ENCODE data around the gene RPL5. TPM values are rescaled to one million over a fixed set of nuclear protein-coding genes. Genes with fewer than 3 reads are reported as not detected.
A peak's percentile ranks its signal among the peaks of the same experiment; 100 is the strongest.

RPL5 gene
- total RNA-seq, 2 experiments from 2014 or later: 1,530 to 1,539 TPM

GRCh38 chr1:92855236-92855635, 23.4 kb downstream of the RPL5 start:
- peaks cover 19% of the 10 kb centered on the region for H3K4me1 Mint-ChIP-seq (ENCODE audit: low read depth)
- peaks cover 3% of the 10 kb centered on the region for H3K9me3 Mint-ChIP-seq
- POLR2A ChIA-PET: interaction anchor here (0.7 kb wide), 1 partner anchor 106 kb away, joined by 3 read pairs; the partner anchor contains the start of gene DIPK1A
- peaks cover 10% of the 10 kb centered on the region for H3K36me3 Mint-ChIP-seq
- no peaks in the 10 kb centered on the region for H3K27me3 Mint-ChIP-seq
- CTCF ChIA-PET: interaction anchor here (0.8 to 7.6 kb wide), 5 partner anchors 24 to 207 kb away, joined by 3 to 205 read pairs (median 4); no protein-coding TSS in a partner anchor
- DNase-seq: no peak
- no peak overlapping the region for H3K27ac Mint-ChIP-seq
- H3K4me3 Mint-ChIP-seq: no peak overlapping the region
- intact Hi-C loops (cut with micrococcal nuclease): no loop called here

- Mint-ChIP-seq H3K36me3 (peaks cover 10% of the 10 kb centered on the region), H3K27me3 (no peaks in the 10 kb centered on the region), H3K4me1 (ENCODE audit: low read depth) (peaks cover 19% of the 10 kb centered on the region), H3K4me3 (no peak overlapping the region), H3K9me3 (peaks cover 3% of the 10 kb centered on the region), H3K27ac (no peak overlapping the region)
- POLR2A ChIA-PET: interaction anchor here (0.6 to 1.0 kb wide), 2 partner anchors 103 to 136 kb away, joined by 3 read pairs; partner anchors contain the start of gene DIPK1A
- intact Hi-C loops (cut with micrococcal nuclease): no loop called here
- CTCF ChIA-PET: interaction anchor here (0.5 to 7.6 kb wide), 23 partner anchors 8 to 1039 kb away, joined by 3 to 205 read pairs (median 7); partner anchors contain the start of genes DIPK1A and RPL5
- DNase-seq: no peak
These were observed 26.0 kb downstream of the RPL5 start for GRCh38 chr1:92857817-92858216.

GRCh38 chr1:92858564-92859399, 26.9 kb downstream of the RPL5 start:
- H3K27ac Mint-ChIP-seq: peak overlapping the region; percentile 0
- POLR2A ChIA-PET: interaction anchor here (0.6 to 1.0 kb wide), 2 partner anchors 102 to 135 kb away, joined by 3 read pairs; partner anchors contain the start of gene DIPK1A

DNA sequence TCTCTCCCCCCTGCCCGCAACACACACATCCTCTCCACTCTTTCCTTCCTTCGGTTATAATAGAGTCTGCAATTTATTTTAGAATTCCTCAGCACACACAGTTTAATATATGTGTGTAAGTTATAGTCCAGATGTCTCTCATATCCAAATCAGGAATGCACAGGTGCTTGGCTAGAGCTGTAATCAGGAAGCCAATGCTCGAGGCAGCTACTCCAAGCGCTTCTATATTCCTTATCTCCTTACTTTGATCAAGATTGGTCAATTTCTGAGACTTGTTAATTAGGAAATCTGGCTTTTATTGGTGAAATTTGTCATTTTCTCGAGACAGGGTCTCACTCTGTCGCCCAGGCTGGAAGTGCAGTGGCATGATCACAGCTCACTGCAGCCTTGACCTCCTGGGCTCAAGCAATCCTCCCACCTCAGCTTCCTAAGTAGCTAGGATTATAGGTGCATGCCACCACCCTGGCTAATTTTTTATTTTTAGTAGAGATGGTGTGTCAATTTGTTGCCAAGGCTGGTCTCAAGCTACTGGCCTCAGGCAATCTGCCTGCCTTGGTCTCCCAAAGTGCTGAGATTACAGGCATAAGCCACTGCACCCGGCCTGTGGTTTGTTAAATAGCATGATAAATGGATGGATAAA, 27.7 kb downstream of the RPL5 start:
- H3K27me3 Mint-ChIP-seq: no peaks in the 10 kb centered on the region
- no peak for DNase-seq
- H3K36me3 Mint-ChIP-seq: peaks cover 9% of the 10 kb centered on the region
- ChIA-PET POLR2A (no interaction called here), CTCF (interaction anchor here (0.6 to 7.6 kb wide), 37 partner anchors 10 to 778 kb away, joined by 3 to 205 read pairs (median 6); partner anchors contain the start of genes DIPK1A and RPL5)
- intact Hi-C loops (cut with micrococcal nuclease): loop anchor here (1.0 kb wide), 4 partner anchors 18 to 203 kb away; no protein-coding TSS in a partner anchor
- peak overlapping the region; percentile 0 for H3K27ac Mint-ChIP-seq
- peaks cover 16% of the 10 kb centered on the region for H3K4me1 Mint-ChIP-seq (ENCODE audit: low read depth)
- peak overlapping the region; percentile 7 for H3K4me3 Mint-ChIP-seq
- peaks cover 3% of the 10 kb centered on the region for H3K9me3 Mint-ChIP-seq

More at GRCh38 chr1:92858564-92859399, 26.9 kb downstream of the RPL5 start:
- Mint-ChIP-seq H3K36me3 (peaks cover 10% of the 10 kb centered on the region), H3K4me1 (ENCODE audit: low read depth) (peaks cover 19% of the 10 kb centered on the region), H3K27me3 (no peaks in the 10 kb centered on the region), H3K4me3 (peak overlapping the region; percentile 7), H3K9me3 (peaks cover 3% of the 10 kb centered on the region)
- CTCF ChIA-PET: interaction anchor here (0.5 to 7.6 kb wide), 45 partner anchors 9 to 1038 kb away, joined by 3 to 205 read pairs (median 6); partner anchors contain the start of genes DIPK1A and RPL5
- intact Hi-C loops (cut with micrococcal nuclease): loop anchor here (1.0 kb wide), 4 partner anchors 19 to 204 kb away; no protein-coding TSS in a partner anchor
- DNase-seq: peak; percentile 39

DNA sequence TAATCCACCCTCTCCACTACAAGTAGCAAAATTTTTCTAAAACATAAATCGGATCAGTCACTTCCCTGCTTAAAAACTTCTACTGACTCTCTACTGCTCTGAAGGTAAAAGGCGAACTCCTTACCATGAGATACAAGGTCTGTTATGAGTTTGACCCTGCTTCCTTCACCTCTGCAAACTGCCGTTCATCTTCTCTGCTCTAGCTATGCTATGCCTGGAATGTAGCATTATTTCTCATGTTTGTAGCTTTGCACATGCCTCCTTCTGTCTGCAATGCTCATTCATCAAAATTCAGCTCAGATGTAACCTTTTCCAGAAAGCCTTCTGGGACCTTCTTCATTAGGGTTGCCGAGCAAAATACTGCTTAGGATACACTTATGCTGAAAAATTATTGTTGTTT, 30.8 kb downstream of the RPL5 start:
- ChIA-PET CTCF (interaction anchor here (1.0 to 1.9 kb wide), 7 partner anchors 95 to 200 kb away, joined by 3 to 12 read pairs (median 4); no protein-coding TSS in a partner anchor), POLR2A (no interaction called here)
- H3K4me1 Mint-ChIP-seq (ENCODE audit: low read depth): peaks cover 13% of the 10 kb centered on the region
- no peaks in the 10 kb centered on the region for H3K27me3 Mint-ChIP-seq
- H3K36me3 Mint-ChIP-seq: no peaks in the 10 kb centered on the region
- no peak for DNase-seq
- H3K4me3 Mint-ChIP-seq: no peak overlapping the region
- H3K9me3 Mint-ChIP-seq: no peaks in the 10 kb centered on the region
- no peak overlapping the region for H3K27ac Mint-ChIP-seq
- intact Hi-C loops (cut with micrococcal nuclease): no loop called here

DNA sequence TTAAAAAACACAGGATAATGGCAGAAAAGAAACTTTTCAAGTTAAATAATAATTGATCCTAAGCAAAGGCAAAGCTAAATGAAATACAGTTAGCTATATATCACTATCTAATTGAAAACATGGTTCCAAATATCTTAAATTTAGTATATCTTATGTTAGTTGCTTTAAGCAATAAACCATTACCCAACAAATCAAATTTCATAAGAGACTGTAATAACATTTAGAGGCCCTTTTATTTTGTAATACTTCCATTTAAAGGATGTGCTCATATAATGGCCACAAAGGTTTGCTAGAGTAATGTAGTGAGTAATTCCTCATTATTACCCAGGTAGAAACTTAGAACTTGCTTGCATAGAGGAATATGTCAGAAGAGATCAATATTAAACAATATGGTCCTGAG, 32.3 kb downstream of the RPL5 start:
- ChIA-PET POLR2A (interaction anchor here (0.7 kb wide), 1 partner anchor 882 kb away, joined by 3 read pairs; no protein-coding TSS in a partner anchor), CTCF (interaction anchor here (0.8 to 1.9 kb wide), 5 partner anchors 15 to 129 kb away, joined by 3 to 12 read pairs (median 4); partner anchors contain the start of gene RPL5)
- DNase-seq: no peak
- Mint-ChIP-seq H3K27me3 (no peaks in the 10 kb centered on the region), H3K4me3 (no peak overlapping the region), H3K36me3 (peaks cover 2% of the 10 kb centered on the region), H3K4me1 (ENCODE audit: low read depth) (peaks cover 4% of the 10 kb centered on the region), H3K27ac (no peak overlapping the region), H3K9me3 (no peaks in the 10 kb centered on the region)
- intact Hi-C loops (cut with micrococcal nuclease): no loop called here

DNA sequence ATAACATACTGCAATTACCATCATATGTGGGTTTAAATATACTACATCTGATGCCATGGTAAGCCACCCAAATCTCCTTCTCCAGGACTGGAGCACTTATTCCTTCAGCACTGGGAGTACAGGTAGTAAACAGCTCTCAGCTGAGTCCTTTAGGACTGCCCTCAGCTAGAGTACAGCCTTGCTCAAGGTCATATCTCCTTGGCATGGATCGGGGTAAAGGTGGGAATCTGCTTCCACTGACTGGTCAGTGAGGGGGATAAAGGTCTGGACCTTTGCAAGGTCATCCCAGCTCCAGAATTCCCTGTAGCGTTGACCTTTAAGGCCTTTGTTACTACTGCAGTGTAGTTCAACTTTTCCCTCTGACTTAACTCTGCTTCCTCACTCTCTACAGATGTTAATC, 38.8 kb downstream of the RPL5 start:
- H3K27ac Mint-ChIP-seq: no peak overlapping the region
- ChIA-PET CTCF (interaction anchor here (3.0 kb wide), 1 partner anchor 11 kb away, joined by 15 read pairs; no protein-coding TSS in a partner anchor), POLR2A (no interaction called here)
- DNase-seq: no peak
- H3K27me3 Mint-ChIP-seq: no peaks in the 10 kb centered on the region
- peaks cover 12% of the 10 kb centered on the region for H3K36me3 Mint-ChIP-seq
- peaks cover 13% of the 10 kb centered on the region for H3K4me1 Mint-ChIP-seq (ENCODE audit: low read depth)
- intact Hi-C loops (cut with micrococcal nuclease): no loop called here
- peaks cover 5% of the 10 kb centered on the region for H3K9me3 Mint-ChIP-seq
- no peak overlapping the region for H3K4me3 Mint-ChIP-seq

DNA sequence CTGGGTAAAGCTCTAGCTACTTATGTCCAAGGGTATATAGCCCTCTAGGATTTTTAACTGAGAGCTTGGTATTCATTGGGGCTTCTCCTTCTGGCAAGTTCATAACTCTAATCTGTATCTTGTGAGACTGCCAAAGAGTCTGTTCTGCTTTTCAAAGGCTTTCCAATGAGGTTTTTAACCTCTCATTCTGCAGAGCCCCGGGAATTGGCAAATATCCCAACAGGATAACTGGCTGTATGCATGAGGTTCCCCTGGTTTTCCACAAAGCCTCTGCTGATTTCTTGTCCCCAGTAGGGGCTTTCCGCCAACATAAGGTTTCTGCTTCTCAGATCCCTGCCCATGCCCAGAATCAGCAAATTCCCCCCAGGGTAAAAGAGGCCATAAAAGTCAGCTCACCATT, 40.9 kb downstream of the RPL5 start:
- CTCF ChIA-PET: interaction anchor here (0.7 to 1.5 kb wide), 3 partner anchors 14 to 121 kb away, joined by 3 to 9 read pairs (median 6); no protein-coding TSS in a partner anchor
- intact Hi-C loops (cut with micrococcal nuclease): no loop called here
- Mint-ChIP-seq H3K4me3 (no peak overlapping the region), H3K27ac (no peak overlapping the region), H3K9me3 (peaks cover 5% of the 10 kb centered on the region), H3K4me1 (ENCODE audit: low read depth) (peaks cover 22% of the 10 kb centered on the region), H3K27me3 (no peaks in the 10 kb centered on the region), H3K36me3 (peaks cover 11% of the 10 kb centered on the region)
- POLR2A ChIA-PET: no interaction called here
- no peak for DNase-seq

DNA sequence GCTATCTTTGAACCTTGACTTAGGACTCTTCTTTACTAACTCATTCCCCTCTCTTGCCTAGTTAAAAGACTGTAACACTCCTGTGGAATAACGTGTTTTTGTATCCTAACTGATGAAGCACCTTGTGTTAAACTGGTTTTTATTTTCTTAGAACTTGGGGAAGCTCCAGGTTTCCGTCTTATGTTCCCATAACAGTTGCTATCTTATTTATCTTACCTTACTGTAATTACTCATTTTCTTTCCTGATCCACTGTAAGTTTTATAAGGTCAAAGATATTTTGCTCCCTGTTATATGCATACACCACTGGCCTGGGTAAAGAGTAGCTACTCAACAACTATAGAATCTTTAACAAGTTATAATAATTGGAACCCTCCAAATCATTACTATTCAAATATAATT, 43.1 kb downstream of the RPL5 start:
- Mint-ChIP-seq H3K4me1 (ENCODE audit: low read depth) (peaks cover 33% of the 10 kb centered on the region), H3K9me3 (peaks cover 5% of the 10 kb centered on the region), H3K27ac (no peak overlapping the region), H3K4me3 (no peak overlapping the region), H3K36me3 (peaks cover 10% of the 10 kb centered on the region), H3K27me3 (no peaks in the 10 kb centered on the region)
- intact Hi-C loops (cut with micrococcal nuclease): loop anchor here (5.0 kb wide), 1 partner anchor 77 kb away; no protein-coding TSS in a partner anchor
- CTCF ChIA-PET: interaction anchor here (1.0 to 2.6 kb wide), 2 partner anchors 93 to 119 kb away, joined by 6 to 7 read pairs; no protein-coding TSS in a partner anchor
- no peak for DNase-seq
- POLR2A ChIA-PET: no interaction called here

GRCh38 chr1:92876351-92876750, 44.5 kb downstream of the RPL5 start:
- Mint-ChIP-seq H3K36me3 (peaks cover 10% of the 10 kb centered on the region), H3K27me3 (no peaks in the 10 kb centered on the region), H3K9me3 (peaks cover 5% of the 10 kb centered on the region), H3K4me3 (no peak overlapping the region), H3K4me1 (ENCODE audit: low read depth) (peaks cover 22% of the 10 kb centered on the region), H3K27ac (no peak overlapping the region)
- intact Hi-C loops (cut with micrococcal nuclease): loop anchor here (5.0 kb wide), 1 partner anchor 76 kb away; no protein-coding TSS in a partner anchor
- ChIA-PET POLR2A (no interaction called here), CTCF (interaction anchor here (1.1 to 2.6 kb wide), 6 partner anchors 17 to 185 kb away, joined by 3 to 20 read pairs (median 4); partner anchors contain the start of gene RPL5)
- DNase-seq: no peak

DNA sequence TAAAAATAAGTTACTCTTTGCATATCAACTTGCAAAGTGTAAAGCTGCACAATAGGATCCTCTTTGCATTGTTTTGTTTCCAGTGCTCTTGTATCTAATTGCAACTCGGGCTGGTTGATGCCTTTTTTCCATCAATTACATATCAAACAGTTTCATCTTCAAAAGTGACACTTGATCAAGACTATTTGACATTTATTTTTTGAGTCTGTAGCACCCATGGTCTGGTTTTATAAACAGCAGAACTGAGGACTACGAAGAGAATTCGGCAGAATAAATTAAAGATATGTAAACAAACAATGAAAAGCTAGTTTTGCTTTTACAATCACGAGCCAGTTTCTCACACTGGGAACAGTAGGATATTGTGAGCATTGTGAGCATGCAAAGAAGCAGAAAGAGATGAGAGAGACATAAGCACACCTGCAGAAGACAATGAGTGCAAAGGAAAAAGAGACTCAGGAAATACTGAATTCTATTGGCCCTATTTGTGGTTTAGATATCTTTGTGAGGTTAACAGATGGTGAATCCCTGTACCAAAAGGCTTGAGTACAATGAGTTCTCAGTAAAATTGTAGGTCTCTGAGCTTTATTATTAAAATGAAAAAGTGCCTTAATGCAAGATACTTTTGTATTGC, 45.4 kb downstream of the RPL5 start:
- Mint-ChIP-seq H3K9me3 (peaks cover 5% of the 10 kb centered on the region), H3K4me1 (ENCODE audit: low read depth) (peaks cover 23% of the 10 kb centered on the region), H3K27me3 (no peaks in the 10 kb centered on the region), H3K27ac (peak overlapping the region; percentile 70), H3K36me3 (peaks cover 10% of the 10 kb centered on the region), H3K4me3 (peak overlapping the region; percentile 5)
- DNase-seq: no peak
- CTCF ChIA-PET: interaction anchor here (0.6 to 2.6 kb wide), 8 partner anchors 18 to 185 kb away, joined by 3 to 20 read pairs (median 4); partner anchors contain the start of gene RPL5
- POLR2A ChIA-PET: no interaction called here
- intact Hi-C loops (cut with micrococcal nuclease): loop anchor here (1.0 to 5.0 kb wide), 2 partner anchors 18 to 75 kb away; no protein-coding TSS in a partner anchor

All from activated CD4-positive, alpha-beta memory T cell treated with anti-CD3 and anti-CD28 coated beads for 36 hours (primary cell).